Omental fat pad (tissue), 4 donors: ENCODE data around the gene BIN1. TPM values are rescaled to one million over a fixed set of nuclear protein-coding genes. Genes with fewer than 3 reads are reported as not detected.
A peak's percentile ranks its signal among the peaks of the same experiment; 100 is the strongest.

Experiments
- ATAC-seq: fragments of 150-250 bp; one replicate; pipeline ENCODE4 v1.9.1; 2016; ENCODE audit warnings: mild to moderate bottlenecking, moderate library complexity; ENCODE audit not compliant: low FRiP score
- DNase-seq: peaks from one replicate; pipeline ENCODE4 v3.0.0-alpha.2; 2019; ENCODE audit warnings: low spot score
- total RNA-seq, 4 donors: library from RNA; depleted of rRNA; stranded (reverse); fragments of >200 nt; gene quantifications; one replicate each; pipeline ENCODE4 v1.1.0, GENCODE V29; 2016
- TF ChIP-seq, protein P1 (sequence below), 3 donors: fragments of 450-650 bp; IDR thresholded peaks; one replicate each; pipeline ENCODE4 v1.5.1; 2016 to 2017; ENCODE audit warnings: antibody characterized with exemption in 3 of 3, mild to moderate bottlenecking in 3 of 3, moderate library complexity in 2 of 3

Gene BIN1
- total RNA-seq, 4 donors from 2014 or later: 64.2 to 78.5 (median 73.2) TPM

DNA sequence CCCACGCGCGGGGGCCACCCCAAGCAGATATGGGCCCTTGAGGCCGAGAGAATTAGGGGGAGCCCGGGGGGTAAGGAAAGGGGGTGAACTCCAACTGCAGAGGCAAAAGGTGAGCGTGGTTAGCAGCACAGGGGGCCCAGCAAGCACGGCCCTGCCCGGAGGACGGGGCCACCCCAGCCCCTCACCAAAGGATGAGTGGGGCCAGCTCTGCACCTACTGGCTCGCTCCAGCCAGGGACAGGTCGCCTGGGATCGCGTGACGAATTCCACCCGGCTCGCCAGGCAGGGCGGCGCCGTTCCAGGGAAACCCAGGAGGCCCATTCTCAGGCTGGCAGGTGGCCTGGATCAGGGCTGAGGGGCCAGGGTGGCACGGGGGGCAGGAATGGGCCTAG is 38.6 kb downstream of the BIN1 start:
- no peak for DNase-seq
- no peak for ATAC-seq
- TF ChIP-seq, protein P1, sequence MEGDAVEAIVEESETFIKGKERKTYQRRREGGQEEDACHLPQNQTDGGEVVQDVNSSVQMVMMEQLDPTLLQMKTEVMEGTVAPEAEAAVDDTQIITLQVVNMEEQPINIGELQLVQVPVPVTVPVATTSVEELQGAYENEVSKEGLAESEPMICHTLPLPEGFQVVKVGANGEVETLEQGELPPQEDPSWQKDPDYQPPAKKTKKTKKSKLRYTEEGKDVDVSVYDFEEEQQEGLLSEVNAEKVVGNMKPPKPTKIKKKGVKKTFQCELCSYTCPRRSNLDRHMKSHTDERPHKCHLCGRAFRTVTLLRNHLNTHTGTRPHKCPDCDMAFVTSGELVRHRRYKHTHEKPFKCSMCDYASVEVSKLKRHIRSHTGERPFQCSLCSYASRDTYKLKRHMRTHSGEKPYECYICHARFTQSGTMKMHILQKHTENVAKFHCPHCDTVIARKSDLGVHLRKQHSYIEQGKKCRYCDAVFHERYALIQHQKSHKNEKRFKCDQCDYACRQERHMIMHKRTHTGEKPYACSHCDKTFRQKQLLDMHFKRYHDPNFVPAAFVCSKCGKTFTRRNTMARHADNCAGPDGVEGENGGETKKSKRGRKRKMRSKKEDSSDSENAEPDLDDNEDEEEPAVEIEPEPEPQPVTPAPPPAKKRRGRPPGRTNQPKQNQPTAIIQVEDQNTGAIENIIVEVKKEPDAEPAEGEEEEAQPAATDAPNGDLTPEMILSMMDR (IDR thresholded peaks at IDR 0.05): no peak

DNA sequence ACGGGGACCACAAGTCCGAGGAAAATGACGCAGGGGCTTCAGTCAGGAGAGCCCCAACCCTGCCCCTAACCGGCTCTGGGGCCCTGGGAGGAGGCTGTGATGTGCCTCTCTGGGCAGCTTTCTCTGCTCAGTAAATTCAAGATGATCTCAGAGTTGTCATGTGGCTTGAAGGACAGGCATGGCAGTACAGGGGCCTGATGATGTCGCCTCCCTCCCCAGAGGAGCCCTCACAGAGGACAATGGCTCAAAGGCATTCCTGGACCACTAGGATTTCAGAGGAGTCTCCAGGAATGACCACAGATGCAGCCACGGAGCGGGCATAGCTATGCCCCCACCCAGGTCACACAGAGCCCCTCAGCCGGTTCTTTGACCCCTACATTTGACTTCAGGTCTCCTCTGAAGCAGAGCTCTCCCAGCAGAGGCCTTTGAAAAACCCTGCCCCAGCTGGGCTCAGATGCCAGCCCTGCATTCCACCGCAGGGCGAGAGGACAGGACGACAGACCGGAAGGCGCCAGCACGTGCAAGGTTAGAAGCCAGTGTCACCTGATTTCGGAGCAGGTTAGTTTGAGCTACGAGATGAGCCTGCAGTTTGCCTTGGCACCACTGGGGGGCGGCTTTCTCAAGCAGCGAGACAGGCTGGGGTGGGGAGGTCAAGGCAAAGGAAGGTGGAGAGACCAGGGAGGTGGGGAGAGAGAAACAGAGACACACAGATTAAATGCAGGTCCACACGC is 39.2 kb downstream of the BIN1 start:
- peak; percentile 68 for DNase-seq
- ATAC-seq: no peak
- TF ChIP-seq, protein P1 (IDR thresholded peaks at IDR 0.05): no peak

DNA sequence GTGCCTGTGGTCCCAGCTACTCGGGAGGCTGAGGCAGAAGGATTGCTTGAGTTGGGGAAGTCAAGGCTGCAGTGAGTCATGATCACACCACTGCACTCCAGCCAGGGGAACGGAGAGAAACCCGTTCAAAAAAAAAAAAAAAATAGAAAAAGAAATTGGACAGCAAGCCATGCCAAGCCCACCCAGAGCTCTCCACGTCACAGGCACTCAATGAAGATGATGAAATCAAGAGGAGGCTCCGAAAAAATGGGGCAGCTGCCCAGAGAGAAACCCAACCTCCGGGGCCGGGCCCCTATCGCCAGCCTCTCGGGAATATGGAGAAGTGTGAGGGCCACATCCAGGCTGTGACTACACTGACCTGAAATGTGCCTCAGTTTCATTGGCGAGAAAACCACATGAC is 40.0 kb downstream of the BIN1 start:
- TF ChIP-seq, protein P1 (IDR thresholded peaks at IDR 0.05): no peak
- ATAC-seq: no peak
- peak; percentile 57 for DNase-seq

DNA sequence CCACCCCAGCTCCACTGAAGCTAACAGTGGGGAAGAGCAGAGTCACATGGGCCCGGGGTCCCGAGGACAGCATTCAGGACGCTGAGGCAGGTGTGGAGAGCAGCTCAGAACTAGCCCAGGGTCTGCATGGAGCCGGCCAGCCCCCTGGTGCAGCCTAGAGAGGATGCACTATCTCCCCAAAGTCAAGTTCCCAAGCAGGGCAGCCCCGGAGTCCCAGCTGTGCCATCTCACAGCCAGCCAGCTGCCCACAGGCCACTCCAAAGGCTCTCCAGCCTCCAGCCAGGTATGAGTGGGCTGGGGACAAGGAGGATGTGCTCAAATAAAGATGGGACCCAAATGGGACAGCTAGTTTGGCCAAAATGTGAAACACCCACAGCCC is 41.0 kb downstream of the BIN1 start:
- no peak for ATAC-seq
- TF ChIP-seq, protein P1 (IDR thresholded peaks at IDR 0.05): no peak

DNA sequence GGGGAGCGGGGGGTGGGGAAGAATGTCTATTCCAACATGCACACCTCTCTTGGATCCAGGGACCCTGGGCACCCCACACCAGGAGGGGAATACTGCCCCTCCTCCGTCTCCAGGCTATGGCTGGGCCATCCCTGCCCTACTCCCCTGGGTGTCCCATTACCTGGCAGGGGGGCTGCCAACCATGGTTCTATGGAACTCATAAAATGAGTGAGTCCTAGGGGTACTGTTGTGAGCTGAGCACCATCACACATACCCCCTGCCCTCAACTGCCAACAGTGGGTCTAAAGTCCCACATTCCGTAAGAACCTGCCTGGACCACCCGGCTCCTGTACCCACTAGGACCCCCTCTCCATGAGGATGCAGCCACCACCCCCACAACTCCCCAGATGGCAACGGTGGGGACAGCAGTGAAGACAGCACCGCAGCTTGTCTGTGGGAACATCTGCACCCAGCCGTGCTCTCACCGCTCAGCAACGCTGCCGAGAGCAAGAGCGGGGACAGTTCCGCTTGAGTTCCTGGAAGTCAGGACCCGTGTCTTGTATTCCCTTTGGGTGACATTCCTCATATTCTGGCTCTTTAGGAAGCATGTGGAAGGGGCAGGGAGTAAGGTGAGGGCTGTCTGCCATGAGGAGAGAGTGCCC is 41.5 kb downstream of the BIN1 start:
- DNase-seq: no peak

More for the DNA sequence above, 41.0 kb downstream of the BIN1 start:
- DNase-seq: no peak

DNA sequence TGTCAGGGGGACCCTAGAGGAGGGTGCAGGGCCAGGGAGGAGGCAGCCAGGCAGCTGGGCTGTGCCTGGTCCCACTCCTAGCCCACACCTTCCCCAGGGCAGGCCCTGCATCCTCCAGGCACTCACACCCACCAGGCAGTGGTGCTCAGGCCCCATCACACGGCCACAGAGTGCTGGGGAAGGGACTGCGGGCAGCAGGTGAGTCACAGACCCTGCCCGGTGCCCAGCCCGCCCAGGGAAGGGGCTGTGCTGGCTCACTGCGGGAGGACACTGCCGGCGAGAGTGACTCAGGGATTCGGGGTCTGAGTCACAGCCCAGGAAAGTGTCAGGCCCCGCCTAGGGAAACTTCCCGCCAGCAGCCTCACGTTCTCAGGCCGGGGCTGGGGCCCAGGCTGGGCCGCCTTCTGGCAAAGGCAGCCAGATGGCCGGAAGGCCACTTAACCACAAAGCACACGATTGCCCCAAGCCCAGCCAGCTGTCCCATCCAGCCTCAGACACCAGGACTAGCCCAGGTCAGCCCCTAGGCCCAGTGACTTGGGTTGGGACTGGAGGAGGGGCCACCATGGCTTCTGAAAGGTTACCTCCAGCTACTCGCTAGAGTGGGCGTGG is 42.2 kb downstream of the BIN1 start:
- ATAC-seq (peak; percentile 90), DNase-seq (peak; percentile 60)
- TF ChIP-seq, protein P1 (IDR thresholded peaks at IDR 0.05): no peak

More for the DNA sequence above, 41.5 kb downstream of the BIN1 start:
- no peak for ATAC-seq
- TF ChIP-seq, protein P1 (IDR thresholded peaks at IDR 0.05): no peak
